Epithelial cell of proximal tubule (primary cell): ENCODE data around the gene CDC25A. TPM values are rescaled to one million over a fixed set of nuclear protein-coding genes. Genes with fewer than 3 reads are reported as not detected.

ENCODE experiments used
- DNase-seq: peaks from one replicate; pipeline ENCODE4 v3.0.0-alpha.2; 2011; ENCODE audit warnings: low read depth
- H3K4me3 ChIP-seq: 2 replicates; pipeline ENCODE4 v1.5.1; 2011; ENCODE audit warnings: low read depth, mild to moderate bottlenecking, low read length
- total RNA-seq: library from RNA; depleted of rRNA; stranded (reverse); fragments of >200 nt; gene quantifications from 2 replicates; pipeline ENCODE4 v1.2.3, GENCODE V29; 2015
- TF ChIP-seq, protein P1 (sequence below): conservative IDR thresholded peaks from 2 replicates; pipeline ENCODE4 v1.5.1; 2012; ENCODE audit warnings: low read depth, mild to moderate bottlenecking, low read length

CDC25A gene
- total RNA-seq, 1 donor from 2014 or later, result 30.8 TPM

DNA sequence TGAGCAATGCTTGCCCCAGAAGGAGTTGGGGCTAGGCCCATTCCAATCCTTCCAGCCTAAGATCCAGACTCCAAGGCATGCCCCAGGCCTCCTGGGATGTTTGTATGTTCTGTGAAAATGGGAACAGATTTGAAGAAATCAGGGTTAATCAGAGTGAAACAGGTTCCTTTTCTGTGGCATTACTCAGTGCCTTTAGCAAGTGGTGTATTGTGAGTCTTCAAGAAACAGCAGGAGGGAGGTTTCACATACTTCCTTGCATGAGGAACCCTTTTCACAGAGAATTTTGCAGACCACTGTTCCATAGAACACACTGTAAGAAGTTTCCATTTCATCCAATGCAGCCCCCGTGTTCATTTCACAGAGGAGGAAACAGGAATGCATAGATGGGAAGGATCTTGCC lies 8.4 kb upstream of the CDC25A start:
- H3K4me3 ChIP-seq, result no peak overlapping the region
- DNase-seq, result no peak
- TF ChIP-seq, protein P1, sequence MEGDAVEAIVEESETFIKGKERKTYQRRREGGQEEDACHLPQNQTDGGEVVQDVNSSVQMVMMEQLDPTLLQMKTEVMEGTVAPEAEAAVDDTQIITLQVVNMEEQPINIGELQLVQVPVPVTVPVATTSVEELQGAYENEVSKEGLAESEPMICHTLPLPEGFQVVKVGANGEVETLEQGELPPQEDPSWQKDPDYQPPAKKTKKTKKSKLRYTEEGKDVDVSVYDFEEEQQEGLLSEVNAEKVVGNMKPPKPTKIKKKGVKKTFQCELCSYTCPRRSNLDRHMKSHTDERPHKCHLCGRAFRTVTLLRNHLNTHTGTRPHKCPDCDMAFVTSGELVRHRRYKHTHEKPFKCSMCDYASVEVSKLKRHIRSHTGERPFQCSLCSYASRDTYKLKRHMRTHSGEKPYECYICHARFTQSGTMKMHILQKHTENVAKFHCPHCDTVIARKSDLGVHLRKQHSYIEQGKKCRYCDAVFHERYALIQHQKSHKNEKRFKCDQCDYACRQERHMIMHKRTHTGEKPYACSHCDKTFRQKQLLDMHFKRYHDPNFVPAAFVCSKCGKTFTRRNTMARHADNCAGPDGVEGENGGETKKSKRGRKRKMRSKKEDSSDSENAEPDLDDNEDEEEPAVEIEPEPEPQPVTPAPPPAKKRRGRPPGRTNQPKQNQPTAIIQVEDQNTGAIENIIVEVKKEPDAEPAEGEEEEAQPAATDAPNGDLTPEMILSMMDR, result no peak

DNA sequence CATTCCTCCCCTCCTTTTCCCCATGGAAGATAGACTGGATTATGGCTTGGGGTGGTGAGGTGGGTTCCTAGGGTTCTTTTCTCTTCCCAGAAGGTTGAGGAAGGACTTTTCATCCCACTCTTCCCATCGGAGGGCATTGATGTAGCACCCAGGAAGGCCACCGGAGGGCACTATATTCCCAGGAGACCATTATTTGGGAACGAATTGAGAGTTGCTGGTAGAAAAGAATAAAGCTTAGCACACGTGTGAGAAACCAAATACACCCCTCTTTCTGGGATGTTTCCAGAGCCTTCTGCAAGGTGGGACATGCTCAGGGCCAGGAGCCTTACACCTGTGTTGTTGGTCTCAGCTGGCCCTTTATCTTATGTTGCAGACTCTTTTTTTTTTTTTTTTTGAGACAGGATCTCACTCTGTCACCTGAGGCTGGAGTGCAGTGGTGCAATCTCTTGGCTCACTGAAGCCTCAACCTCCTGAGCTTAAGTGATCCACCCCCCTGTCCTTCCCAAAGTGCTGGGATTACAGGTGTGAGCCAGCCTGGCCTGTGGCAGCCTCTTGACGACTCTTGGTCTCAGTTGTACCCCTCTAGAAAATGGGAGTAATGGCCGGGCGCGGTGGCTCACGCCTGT lies 6.3 kb upstream of the CDC25A start:
- DNase-seq, result no peak
- H3K4me3 ChIP-seq, result no peak overlapping the region
- TF ChIP-seq, protein P1, result peak; percentile 90

DNA sequence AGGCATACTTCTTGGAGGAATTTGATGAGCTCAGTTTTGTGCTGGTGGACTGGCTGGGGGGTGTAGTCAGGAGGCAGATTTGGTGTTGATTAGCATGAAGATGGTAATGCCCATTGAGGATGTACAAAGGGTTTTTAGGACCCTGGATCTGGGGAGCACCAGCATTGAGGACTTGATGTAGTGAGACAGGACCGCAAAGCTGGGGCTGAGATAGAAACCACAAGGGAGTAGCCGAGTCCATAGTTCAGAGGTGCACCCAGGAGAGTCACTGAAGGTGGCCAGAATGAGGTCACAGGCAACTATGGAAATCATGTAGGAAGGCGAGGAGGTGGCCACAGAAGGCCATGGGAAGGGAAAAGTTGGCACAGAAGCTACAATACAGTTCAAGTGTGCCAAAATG lies 2.7 kb upstream of the CDC25A start:
- TF ChIP-seq, protein P1, result no peak
- no peak for DNase-seq
- no peak overlapping the region for H3K4me3 ChIP-seq

DNA sequence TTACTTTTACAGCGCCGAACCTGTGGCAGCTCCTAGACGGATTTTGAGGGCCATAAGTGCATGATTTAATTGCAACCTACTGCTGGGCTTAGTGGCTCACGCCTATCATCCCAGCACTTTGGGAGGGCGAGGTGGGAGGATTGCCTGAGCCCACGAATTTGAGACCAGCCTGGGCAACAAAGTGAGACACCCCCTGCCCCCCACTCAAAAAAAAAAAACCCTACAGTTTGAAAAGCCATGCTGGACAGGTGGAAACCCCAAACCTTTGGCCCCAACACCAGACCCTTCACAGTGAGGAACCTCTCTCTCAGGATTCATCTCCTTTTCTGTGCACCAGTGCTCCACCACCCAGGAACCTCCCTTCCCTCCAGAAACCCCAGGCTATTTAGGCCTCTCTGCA lies 1.1 kb upstream of the CDC25A start:
- TF ChIP-seq, protein P1, result no peak
- no peak for DNase-seq
- H3K4me3 ChIP-seq, result no peak overlapping the region

DNA sequence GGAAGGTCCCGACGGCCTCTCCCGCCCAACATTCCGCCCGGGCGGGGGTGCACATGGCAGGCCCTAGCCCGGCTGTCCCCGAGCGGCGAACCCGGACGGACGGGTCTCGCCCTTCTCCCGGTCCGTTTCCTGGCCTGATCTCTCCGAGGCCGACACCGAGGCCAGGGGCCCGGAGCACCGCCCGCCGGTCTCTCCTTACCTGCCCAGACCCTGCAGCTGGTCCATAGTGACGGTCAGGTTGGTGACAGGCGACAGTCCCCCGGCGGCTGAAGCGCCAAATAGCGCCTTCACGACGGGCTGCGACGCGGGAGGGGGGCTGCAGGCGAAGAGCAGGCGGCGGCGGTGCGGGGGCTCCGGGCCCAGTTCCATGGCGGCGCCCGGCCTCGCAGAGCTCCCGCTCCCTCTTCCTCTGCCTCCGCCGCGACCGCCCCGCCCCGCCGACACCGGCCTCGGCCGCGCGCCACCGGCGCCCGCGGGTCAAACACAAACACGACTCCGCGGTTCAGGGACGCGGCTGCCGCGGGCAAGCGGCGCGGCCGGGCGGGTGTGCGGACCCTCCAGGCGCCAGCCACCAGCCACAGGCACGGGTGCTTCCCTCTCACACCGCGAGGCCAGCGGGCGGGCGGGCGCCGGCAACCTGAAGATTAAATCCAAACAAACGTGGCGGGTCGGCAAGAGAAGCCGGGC lies 495 bp downstream of the CDC25A start:
- TF ChIP-seq, protein P1, result no peak
- no peak for DNase-seq
- peak overlapping the region; percentile 96 for H3K4me3 ChIP-seq

DNA sequence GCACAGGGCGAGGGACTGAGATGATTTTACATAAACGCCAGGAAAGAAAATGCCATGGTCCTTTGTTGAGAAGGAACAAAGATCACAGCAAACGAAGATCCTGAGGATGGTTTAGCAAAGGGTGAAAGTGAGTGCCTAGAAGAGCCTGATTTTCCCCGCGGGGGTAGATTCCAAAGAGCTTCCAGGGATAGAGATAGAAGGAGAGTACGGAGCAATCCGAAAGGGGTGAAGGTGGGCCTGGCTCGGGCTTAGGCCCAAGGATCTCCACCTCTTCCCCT lies 977 bp downstream of the CDC25A start:
- no peak for DNase-seq
- peak overlapping the region; percentile 96 for H3K4me3 ChIP-seq
- TF ChIP-seq, protein P1, result no peak
